ENCODE results near the gene ORMDL2. TPM values are rescaled to one million over a fixed set of nuclear protein-coding genes. Genes with fewer than 3 reads are reported as not detected.

The ORMDL2 gene
- polyA plus RNA-seq, 1 donor from 2014 or later, result 11.5 TPM

- TF ChIP-seq SMC3 (conservative IDR thresholded peaks at IDR 0.05; ENCODE audit: poor library complexity), result no peak
- TF ChIP-seq TAF1 (IDR thresholded peaks at IDR 0.05; ENCODE audit: low read depth), result no peak
- TF ChIP-seq EP300 (conservative IDR thresholded peaks at IDR 0.05; ENCODE audit: poor library complexity, severe bottlenecking), result no peak
- TF ChIP-seq POLR2AphosphoS5 (IDR thresholded peaks at IDR 0.05), result no peak
- TF ChIP-seq REST (IDR thresholded peaks at IDR 0.05; ENCODE audit: borderline replicate concordance), result no peak
- TF ChIP-seq, protein P1, sequence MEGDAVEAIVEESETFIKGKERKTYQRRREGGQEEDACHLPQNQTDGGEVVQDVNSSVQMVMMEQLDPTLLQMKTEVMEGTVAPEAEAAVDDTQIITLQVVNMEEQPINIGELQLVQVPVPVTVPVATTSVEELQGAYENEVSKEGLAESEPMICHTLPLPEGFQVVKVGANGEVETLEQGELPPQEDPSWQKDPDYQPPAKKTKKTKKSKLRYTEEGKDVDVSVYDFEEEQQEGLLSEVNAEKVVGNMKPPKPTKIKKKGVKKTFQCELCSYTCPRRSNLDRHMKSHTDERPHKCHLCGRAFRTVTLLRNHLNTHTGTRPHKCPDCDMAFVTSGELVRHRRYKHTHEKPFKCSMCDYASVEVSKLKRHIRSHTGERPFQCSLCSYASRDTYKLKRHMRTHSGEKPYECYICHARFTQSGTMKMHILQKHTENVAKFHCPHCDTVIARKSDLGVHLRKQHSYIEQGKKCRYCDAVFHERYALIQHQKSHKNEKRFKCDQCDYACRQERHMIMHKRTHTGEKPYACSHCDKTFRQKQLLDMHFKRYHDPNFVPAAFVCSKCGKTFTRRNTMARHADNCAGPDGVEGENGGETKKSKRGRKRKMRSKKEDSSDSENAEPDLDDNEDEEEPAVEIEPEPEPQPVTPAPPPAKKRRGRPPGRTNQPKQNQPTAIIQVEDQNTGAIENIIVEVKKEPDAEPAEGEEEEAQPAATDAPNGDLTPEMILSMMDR (IDR thresholded peaks at IDR 0.05; ENCODE audit: poor library complexity, severe bottlenecking), result no peak
- TF ChIP-seq EZH2 (IDR thresholded peaks at IDR 0.05; ENCODE audit: borderline replicate concordance, insufficient read depth, low read length, poor library complexity, severe bottlenecking), result no peak
- TF ChIP-seq RAD21 (conservative IDR thresholded peaks at IDR 0.05), result no peak
- TF ChIP-seq MXI1 (conservative IDR thresholded peaks at IDR 0.05; ENCODE audit: poor library complexity, severe bottlenecking), result no peak
- H3K27me3 ChIP-seq (ENCODE audit: insufficient read depth, low read depth, low read length), result no peaks in the 10 kb centered on the region
- no peak overlapping the region for H3K4me2 ChIP-seq (ENCODE audit: low read length)
- no peaks in the 10 kb centered on the region for H3K9me3 ChIP-seq (ENCODE audit: low read length)
- H3K4me3 ChIP-seq (ENCODE audit: low read length), result no peak overlapping the region
- no peaks in the 10 kb centered on the region for H3F3A ChIP-seq (ENCODE audit: insufficient read depth, low read length, poor library complexity, severe bottlenecking)
- H3K36me3 ChIP-seq (ENCODE audit: insufficient read depth, low read length), result no peaks in the 10 kb centered on the region
- H3K9ac ChIP-seq (ENCODE audit: low read length), result no peak overlapping the region
- H3K9me2 ChIP-seq (ENCODE audit: insufficient read depth, low read length), result no peaks in the 10 kb centered on the region
- no peak overlapping the region for H3K27ac ChIP-seq (ENCODE audit: low read length)
- H4K20me1 ChIP-seq (ENCODE audit: insufficient read depth), result no peaks in the 10 kb centered on the region
- no peak overlapping the region for H2AFZ ChIP-seq (ENCODE audit: low read depth, low read length)
- H3K79me2 ChIP-seq (replicated peaks; ENCODE audit: insufficient read depth, low read length), result no peaks in the 10 kb centered on the region
Measured at GRCh38 chr12:55850893-55851292, 33.1 kb downstream of the ORMDL2 start.

- Histone ChIP-seq H3K9me2 (ENCODE audit: insufficient read depth, low read length) (no peaks in the 10 kb centered on the region), H3K9me3 (ENCODE audit: low read length) (no peaks in the 10 kb centered on the region), H3K9ac (ENCODE audit: low read length) (no peak overlapping the region), H4K20me1 (ENCODE audit: insufficient read depth) (no peaks in the 10 kb centered on the region), H2AFZ (ENCODE audit: low read depth, low read length) (no peak overlapping the region), H3K27me3 (ENCODE audit: insufficient read depth, low read depth, low read length) (no peaks in the 10 kb centered on the region), H3F3A (ENCODE audit: insufficient read depth, low read length, poor library complexity, severe bottlenecking) (no peaks in the 10 kb centered on the region), H3K27ac (ENCODE audit: low read length) (no peak overlapping the region), H3K4me2 (ENCODE audit: low read length) (no peak overlapping the region), H3K79me2 (replicated peaks; ENCODE audit: insufficient read depth, low read length) (no peaks in the 10 kb centered on the region), H3K36me3 (ENCODE audit: insufficient read depth, low read length) (no peaks in the 10 kb centered on the region), H3K4me3 (ENCODE audit: low read length) (no peak overlapping the region)
- no peak for TF ChIP-seq REST (IDR thresholded peaks at IDR 0.05; ENCODE audit: borderline replicate concordance)
- TF ChIP-seq, protein P1 (IDR thresholded peaks at IDR 0.05; ENCODE audit: poor library complexity, severe bottlenecking), result no peak
- no peak for TF ChIP-seq SMC3 (conservative IDR thresholded peaks at IDR 0.05; ENCODE audit: poor library complexity)
- no peak for TF ChIP-seq TAF1 (IDR thresholded peaks at IDR 0.05; ENCODE audit: low read depth)
- TF ChIP-seq EP300 (conservative IDR thresholded peaks at IDR 0.05; ENCODE audit: poor library complexity, severe bottlenecking), result no peak
- TF ChIP-seq POLR2AphosphoS5 (IDR thresholded peaks at IDR 0.05), result no peak
- no peak for TF ChIP-seq EZH2 (IDR thresholded peaks at IDR 0.05; ENCODE audit: borderline replicate concordance, insufficient read depth, low read length, poor library complexity, severe bottlenecking)
- TF ChIP-seq MXI1 (conservative IDR thresholded peaks at IDR 0.05; ENCODE audit: poor library complexity, severe bottlenecking), result no peak
- no peak for TF ChIP-seq RAD21 (conservative IDR thresholded peaks at IDR 0.05)
Measured at GRCh38 chr12:55852740-55853139, 34.9 kb downstream of the ORMDL2 start.
